ENCODE results near the gene MLEC.

DNA sequence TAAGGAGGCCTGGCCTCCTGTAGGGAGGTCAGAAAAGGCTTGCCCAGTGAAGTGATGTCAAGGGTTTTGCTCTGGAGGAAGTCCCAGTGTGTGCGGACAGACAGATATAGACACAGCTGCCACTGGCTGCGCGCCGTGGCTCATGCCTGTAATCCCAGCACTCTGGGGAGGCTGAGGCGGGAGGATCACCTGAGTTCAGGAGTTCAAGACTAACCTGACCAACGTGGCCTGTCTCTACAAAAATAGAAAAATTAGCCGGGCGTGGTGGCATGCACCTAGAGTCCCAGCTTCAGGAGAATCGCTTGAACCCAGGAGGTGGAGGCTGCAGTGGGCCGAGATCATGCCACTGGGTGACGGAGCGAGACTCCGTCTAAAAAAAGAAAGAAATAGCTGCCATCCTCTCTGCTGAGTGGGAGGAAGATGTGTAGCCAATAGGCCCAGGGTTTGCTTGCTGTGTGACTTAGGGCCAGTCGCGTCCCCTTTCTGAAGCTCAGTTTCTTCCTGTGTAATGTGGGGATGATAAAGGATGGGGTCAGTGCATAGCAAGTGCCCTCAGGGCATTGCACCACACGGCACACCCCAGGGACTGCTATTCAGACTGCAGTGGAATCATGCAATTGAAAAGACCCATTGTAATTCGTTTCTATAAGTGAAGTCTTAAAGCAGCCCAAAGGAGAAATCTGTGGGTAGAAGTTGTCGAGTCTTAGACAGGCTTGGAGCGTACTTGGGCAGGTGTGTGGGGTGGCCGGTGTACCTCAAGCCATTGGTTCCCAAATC, 18.7 kb upstream of the MLEC start:
- TF ChIP-seq, protein P1, sequence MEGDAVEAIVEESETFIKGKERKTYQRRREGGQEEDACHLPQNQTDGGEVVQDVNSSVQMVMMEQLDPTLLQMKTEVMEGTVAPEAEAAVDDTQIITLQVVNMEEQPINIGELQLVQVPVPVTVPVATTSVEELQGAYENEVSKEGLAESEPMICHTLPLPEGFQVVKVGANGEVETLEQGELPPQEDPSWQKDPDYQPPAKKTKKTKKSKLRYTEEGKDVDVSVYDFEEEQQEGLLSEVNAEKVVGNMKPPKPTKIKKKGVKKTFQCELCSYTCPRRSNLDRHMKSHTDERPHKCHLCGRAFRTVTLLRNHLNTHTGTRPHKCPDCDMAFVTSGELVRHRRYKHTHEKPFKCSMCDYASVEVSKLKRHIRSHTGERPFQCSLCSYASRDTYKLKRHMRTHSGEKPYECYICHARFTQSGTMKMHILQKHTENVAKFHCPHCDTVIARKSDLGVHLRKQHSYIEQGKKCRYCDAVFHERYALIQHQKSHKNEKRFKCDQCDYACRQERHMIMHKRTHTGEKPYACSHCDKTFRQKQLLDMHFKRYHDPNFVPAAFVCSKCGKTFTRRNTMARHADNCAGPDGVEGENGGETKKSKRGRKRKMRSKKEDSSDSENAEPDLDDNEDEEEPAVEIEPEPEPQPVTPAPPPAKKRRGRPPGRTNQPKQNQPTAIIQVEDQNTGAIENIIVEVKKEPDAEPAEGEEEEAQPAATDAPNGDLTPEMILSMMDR (IDR thresholded peaks at IDR 0.05 in 8 of 11, conservative IDR thresholded peaks at IDR 0.05 in 3 of 11): no peak
- TF ChIP-seq POLR2A (IDR thresholded peaks at IDR 0.05): no peak
